Measurements from ENCODE around the gene PALLD. TPM values are rescaled to one million over a fixed set of nuclear protein-coding genes. Genes with fewer than 3 reads are reported as not detected.
A peak's percentile ranks its signal among the peaks of the same experiment; 100 is the strongest.

Gene PALLD
- total RNA-seq, 1 experiment from 2014 or later, result 50.0 TPM

DNA sequence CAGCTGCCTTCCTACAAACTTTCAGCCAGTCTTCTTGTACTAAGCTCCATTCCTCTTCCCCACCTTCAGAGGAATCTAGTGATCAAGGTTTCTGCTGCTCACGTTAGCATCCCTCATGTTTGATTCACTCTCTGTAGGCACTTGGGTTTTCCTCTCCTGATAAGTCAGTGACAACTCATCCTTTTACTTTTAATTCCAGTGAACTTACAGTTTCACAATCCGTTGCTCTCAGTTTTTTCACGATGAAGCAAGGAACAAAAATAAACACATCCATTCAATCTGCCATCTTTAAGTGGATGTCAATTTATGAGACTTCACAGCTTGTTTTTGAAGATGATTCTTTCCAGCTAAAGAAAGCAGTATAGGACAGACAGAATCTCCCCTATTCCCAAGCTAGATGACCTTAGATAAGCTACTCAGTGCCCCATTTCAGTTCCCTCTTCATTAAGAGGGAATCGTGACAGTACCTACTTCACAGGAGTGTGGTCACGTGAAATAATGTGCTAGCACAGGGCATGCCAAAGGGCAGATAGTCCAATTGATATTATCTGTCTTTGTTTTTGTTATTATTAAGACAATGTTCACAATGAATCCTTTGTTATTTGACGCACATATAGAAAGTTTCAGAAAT is 234.3 kb downstream of the PALLD start:
- peak; percentile 4 for DNase-seq (ENCODE audit: low read depth)

DNA sequence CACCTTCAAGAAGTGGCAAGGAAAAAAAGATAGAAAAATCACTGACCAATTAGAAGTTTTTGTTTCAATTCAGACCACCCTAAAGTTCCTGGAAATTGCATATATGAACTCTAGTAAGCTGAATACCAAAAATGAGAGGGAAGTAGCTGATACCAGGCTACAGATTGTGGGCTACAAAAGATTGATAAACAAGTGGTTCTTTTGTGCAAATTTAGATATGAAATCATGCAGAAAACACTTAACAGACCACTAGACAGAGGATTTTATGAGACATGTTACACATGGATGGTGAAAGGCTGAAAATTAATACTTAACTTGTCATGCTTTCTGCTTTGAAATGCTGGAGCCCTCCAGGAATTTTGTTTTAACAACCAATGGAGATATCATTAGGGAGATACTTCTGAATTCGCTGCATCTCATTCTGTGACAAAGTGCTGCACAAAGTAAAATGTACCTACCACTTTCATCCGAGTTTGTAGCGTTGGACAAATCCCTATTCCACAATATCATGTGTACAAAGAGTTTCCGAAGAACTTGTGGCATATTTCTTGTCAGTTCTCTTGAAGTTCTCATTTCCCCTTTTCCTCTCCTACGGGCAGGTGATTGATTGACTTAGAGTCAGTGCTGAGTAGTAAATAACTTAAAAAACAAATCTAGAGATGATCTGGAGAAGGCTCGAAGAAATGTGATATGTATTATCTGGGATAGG is 235.0 kb downstream of the PALLD start:
- no peak for DNase-seq (ENCODE audit: low read depth)

DNA sequence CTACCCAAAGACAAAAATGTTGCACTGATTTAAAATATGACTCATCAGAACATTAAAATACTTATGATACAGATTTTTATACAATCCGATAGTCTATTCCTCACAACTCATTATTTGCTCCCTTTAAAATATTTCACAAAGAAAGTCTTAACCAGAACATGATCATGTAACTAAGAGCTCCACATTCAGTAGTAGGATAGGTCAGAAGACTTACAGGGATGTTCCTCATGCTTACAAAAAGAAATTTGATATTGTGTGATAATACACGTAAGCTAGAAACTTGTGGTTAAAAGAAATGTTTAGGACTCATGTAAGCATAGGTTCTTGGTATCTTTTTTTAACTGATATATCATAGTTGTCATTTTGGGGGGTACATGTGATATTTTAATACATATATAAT is 235.9 kb downstream of the PALLD start:
- no peak for DNase-seq (ENCODE audit: low read depth)

DNA sequence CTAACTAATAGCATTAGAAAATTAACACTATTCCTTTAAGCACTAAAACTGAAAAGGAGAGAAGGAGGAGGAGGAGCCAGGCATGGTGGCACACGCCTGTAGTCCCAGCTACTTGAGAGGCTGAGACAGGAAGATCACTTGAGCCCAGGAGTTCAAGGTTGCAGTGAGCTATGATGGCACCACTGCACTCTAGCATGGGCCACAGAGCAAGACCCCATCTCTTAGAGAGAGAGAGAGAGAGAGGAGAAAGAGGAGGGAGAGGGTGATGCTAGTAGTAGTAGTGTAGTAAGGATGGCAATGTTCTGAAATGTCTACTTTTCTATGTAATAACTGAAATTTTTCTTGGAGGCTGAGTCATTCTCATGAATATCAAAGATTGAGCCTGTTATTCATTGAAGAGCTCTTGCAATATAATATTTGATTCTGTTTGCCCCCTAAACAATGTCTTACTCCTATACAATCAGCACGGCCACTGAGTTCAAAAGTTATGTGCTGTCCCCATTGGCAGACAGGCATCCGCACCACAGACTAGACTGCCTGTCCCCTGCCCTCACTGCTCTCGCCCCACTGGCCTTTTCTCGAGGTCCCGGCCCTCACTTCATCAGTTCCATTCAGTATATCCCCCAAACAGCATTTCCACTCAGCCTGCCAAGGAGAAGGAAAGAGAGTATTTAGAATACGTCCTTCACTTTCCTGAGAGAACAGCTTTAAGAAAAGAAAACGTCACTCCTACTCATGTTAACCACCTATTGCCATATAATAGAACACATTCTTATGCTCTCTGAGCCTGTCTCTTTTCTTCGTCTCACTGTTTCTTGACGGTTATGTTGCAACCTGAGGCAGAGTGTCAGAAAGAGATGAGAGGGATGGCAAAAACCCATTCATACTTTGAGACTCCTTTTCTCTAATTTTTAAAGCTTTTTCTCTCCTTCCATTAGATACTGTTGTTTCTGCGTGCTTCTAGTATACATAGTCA is 238.1 kb downstream of the PALLD start:
- DNase-seq (ENCODE audit: low read depth), result no peak

DNA sequence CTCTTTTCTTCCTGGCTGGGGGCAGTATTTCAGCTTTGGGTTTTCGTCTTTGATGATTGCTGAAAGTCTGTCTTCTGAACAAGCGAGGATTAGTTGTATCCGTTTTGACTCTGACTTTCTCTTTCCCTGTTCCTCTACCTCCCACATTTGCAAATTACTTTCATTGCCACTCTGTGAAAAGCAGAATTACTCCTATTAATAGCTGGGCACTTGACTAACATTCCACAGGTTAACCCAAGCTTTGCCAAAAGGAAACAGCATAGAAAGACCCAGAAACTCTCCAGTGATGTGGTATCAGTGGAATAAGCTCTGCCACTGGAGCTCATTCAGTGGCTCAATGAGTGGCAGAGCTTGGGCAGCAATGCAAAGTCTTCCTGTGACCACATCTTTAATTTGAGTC is 238.9 kb downstream of the PALLD start:
- DNase-seq (ENCODE audit: low read depth), result no peak

DNA sequence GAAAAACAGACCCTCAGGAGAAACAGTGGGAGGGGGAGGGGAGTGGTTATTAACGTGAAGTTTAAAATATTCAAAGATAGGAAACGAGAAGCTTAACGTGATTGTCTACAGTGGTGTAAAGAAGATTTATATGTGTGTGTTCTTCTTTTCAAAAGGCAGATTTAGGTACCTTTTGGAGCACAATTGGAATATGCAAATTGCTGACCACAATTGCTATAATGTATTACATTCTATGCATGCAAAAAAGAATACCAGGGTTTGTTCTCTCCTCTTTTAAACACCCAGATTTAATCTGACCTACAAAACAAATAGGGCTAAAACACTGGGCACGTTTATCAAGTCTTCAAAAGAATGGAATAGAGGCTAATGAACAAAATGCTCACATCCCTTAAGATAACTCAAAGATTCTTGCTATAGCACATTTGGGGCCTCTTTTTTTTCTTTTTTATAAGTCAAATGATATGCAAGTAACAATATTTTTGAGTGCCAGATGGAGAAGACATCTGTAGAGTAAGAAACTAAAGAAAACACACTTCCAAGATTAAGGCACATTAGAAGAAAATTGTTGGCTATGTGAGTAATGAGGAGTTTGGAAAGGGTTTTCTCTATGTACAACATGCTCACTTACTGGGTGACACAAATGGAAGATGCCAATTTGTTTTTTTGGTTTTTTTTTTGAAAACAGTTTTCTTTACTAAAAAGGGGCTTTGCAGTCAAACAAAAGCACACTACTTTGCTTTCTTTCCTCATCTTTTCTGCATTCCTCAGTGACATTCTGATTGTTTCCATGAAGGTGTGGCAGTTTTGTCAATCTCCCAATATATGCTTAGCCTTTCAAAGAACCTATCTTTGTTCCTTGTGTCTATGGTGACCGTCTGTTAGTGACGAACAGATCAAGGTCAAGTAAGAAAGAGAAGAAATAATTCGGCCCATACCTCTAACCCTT is 240.3 kb downstream of the PALLD start:
- no peak for DNase-seq (ENCODE audit: low read depth)

DNA sequence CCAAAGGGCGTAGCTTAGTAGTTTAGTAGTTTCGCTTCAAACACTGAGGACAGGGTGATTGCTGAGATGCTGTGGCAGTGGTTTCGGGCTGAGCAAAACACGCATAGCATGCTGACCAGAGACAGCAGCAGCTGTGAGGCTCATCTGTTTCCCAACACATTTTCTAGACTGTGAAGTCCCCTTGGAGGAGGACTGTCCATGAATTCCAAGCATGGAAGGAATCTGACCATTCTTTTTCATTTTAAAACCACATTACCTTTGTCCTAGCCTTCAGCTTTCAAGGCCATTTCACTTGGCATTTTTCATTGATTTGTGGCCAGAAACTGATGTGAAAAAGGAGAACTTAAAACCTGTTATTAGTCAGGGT is 240.9 kb downstream of the PALLD start:
- no peak for DNase-seq (ENCODE audit: low read depth)

DNA sequence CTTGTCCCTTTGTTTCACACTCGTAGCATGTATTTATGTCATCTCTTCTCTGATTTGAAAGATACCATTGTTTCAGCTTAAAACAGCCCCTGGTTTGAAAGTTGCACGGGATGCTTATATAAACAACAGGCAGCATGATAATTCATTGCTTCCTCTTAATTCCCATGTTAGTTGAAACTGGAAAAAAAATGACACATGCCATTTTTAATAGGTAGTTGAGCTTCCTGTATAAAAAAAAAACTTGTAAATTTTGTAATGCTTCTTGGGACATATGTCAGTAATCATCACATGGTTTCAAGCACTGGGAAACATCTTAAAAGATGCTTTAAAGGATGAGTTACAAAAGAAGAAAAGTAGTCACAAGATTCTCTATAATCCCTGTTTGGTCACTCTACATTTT is 243.0 kb downstream of the PALLD start:
- DNase-seq (ENCODE audit: low read depth), result no peak

DNA sequence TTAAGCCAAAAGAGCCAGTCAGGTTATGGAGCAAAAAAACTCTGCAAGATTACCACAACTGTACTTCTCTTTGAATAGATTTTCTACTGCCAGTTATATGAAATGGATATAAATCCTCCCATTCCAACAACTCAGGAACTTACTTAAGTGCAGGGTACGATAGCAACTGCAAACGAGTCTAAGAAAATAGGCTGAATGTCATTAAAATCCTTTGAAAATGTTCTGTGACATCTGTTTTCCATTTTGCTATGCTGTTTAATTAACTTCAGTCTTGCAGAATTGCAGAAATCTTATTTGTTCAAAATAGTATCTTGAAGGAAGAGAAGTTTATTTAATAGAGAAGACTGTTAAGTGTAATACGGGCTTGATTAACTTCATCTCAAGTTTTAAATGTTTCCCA is 243.8 kb downstream of the PALLD start:
- DNase-seq (ENCODE audit: low read depth), result no peak

DNA sequence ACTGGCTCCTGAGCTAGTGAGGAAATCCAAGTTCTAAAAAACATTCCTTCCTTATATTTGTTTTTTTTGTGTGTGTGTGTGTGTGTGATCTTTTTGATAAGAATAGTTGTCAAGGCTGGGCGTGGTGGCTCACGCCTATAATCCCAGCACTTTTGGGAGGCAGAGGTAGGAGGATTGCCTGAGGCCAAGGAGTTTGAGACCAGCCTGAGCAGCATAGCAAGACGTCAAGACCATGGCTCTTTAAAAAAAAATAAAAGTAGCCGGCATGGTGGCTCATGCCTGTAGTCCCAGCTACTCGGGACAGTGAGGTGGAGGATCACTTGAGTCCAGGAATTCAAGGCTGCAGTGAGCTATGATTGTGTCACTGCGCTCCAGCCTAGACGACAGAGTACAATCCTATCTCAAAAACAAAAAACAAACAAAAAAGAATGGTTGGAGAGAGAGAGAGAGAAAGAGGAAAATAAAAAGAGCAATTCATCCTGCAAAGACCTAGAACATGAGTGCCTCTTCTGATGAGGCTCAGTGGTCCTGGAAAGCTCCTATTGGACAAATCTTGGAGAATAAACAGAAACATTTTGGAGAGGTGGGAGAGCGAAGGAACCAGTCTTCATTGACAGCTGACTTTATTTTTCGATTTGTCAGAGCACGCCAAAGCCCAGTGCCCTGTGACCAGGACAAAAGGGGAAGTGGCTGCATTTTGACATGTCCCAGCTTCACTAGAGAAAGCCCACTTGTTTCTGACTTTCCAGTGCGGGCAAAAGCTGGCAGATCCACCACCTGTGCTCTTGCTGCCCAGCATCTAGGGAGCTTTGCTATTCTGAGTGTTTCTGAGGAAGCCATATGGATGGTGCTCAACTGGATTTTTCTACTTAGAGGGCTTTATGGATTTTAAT is 244.7 kb downstream of the PALLD start:
- no peak for DNase-seq (ENCODE audit: low read depth)

DNA sequence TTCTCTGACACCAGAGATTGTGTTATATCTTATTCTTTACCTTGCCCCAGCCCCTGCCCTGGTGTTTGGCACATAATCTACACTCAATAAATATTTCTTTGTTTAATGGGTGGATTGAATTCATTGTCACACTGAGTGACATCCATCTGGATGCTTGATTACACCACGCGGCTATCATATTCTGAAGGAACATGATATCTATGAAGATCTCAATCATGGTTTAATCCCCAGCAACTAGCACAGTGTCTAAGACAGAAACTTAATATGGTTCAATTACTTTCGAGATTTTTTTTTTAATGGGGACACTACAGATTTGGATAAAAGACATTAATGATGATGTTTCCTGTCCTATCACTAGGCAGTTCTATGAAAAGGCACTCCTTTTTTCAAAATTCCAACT is 246.3 kb downstream of the PALLD start:
- DNase-seq (ENCODE audit: low read depth), result no peak

DNA sequence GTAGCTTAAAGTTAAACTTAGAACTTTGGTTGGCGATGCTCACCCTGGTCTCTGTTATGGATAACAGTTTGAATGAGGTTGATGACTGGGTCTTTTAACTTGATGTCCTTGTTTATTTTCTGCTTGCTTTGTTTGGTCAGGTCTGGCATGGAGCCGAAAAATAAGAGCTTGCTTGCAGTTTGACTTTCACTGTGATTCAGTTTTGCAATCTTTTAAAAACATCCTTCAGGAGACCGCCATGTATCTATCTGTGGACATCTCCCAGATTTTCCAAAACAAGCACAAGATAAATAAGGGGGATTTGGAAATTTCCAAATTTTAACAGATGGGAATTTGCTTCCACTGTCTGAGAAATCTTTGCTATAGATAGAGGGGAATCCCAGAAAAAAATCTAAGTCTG is 246.7 kb downstream of the PALLD start:
- no peak for DNase-seq (ENCODE audit: low read depth)

DNA sequence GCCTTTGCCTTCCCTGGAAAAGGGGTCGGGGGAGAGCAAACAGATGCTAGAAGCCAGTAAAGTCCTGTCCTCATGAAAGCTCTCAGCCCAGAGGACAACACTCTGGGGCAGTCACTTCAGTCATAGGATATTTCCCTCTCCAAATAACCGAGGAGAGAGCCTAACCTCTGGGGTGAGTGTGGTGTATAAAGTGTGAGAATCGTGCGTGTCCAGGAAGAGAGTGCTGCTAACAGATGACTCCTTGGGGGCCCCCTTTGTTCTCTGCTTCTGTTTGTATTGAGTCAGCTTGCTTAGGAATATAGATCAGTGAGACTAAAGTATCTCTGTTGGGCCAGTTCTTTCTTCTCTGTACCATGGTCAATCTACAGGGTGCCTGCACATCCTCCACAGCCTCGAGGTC is 247.2 kb downstream of the PALLD start:
- DNase-seq (ENCODE audit: low read depth), result no peak

DNA sequence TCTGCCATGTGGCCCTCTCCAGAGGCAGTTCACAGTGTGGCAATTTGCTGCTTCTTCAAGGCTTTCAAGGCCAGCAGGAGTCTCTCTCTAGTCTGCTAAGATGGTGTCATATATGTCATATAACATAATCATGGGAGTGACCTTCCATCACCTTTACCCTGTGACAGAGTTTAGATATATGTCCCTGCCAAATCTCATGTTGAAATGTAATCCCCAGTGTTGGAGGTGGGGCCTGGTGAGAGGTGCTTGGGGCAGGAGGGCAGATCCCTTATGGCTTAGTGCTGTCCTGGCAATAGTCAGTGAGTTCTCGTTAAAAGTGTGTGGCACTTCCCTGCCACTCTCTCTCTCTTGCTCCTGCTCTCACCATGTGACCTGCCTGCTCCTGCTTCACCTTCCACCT is 252.0 kb downstream of the PALLD start:
- DNase-seq (ENCODE audit: low read depth), result no peak

DNA sequence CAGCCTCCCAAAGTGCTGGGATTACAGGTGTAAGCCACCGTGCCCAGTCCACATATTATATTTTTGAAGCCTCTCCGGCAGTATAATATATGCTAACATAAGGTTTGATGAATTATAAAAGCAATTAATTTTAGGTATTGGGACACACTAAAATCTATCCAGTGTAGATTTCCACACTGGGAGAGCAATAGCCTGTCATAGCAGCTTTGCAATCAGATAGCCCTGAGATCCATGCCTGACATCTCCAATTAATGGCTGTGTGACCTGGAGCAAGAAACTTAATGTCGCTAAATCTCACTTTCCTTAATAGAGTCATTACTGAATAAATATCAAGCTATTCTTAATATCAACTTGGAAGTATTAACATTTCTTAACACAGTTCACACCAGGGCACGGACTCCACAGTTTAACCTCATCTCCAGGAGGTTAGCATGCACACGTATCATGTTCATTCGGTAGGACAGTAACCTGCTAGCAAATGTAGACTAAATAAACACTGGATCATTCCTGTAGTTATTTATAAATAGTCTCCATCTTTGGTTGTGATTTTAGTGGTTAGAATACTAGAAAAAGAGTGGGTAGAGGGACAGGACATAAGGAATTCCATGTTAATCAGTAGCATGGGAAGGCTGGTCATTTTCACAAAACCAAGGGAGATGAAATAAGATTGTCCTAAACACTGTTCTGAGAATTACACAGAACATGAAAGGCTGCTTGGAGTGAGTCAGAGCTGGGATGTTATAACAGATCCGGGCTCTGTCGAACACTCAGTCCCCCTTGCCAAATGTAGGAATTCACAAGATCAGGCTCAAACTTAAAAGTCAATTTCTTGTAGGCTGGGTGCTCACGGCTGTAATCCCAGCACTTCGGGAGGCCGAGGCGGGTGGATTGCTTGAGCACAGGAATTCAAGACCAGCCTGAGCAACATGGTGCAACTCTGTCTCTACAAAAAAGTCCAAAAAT is 254.7 kb downstream of the PALLD start:
- no peak for DNase-seq (ENCODE audit: low read depth)

DNA sequence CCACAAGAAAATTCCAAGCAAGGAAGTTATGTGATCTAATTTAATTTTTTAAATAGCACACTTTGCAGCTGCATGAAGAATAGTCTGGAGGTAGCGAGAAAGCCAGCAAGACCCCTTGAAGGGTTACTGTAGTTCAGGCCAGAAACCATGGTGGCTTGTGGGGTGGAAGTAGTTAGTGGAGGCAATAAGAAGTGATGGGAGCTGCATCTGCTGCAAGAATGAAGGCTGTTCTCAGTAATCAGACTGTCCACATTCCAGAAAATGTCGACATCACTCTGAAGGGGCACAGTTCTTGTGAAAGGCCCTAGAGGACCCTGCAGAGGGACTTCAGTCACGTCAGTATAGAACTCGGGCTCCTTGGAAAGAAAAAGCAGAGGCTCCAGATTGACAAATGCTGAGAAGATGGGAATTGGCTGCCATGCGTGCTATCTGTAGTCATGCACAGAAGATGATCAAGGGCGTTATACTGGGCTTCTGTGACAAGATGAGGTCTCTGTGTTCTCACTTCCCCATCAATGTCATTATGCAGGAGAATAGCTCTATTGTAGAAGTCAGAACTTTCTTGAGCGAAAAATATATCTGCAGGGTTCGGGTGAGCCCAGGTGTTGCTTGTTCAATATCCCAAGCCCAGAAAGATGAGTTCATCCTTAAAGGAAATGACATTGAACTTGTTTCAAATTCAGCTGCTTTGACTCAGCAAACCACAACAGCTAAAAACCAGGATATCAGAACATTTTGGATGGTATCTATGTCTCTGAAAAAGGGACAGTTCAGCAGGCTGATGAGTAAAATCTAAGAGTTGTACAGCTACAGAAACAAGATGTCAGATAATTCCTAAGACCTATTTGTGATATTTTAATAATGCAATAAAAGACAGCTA is 259.0 kb downstream of the PALLD start:
- DNase-seq (ENCODE audit: low read depth), result no peak

DNA sequence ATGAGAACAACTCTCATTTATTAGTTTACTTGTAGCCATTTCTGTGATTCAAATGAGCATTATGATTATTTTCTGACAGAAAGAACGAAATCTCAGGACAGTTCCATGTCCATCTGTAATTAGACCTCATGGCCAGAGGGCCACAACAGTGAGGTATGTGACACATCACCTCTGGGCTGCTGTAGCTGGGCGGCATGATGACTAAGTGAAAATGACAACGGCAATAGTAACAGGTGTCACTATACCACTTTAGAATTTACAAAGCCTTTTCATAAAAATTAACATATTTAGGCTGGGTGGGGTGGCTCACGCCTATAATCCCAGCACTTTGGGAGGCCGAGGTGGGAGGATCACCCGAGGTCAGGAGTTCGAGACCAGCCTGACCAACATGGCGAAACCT is 260.6 kb downstream of the PALLD start:
- DNase-seq (ENCODE audit: low read depth), result no peak

DNA sequence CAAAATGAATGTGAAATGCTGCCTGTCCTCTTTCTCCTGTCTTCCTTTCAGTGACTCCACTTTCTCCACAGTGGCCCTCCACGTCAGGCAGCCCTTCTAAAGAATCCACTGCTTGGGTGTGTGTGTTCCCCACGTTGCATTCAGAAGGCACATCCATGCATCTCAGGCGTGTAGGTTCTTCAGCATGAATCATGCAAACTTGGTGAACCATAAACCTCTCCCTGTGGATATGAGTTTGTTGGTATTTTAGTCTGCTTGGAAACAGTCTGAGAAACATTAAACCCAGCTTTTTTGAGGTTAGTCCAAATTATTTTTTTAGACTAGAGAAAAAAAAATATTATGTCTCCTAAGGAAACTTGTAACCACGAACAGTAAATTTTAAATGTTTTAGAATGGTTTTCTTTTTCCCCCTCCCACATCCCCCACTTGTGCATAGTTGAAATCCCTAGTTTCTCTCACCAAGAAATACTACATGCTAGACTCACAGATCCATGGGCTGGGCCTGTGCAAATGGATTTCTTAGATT is 261.6 kb downstream of the PALLD start:
- peak; percentile 19 for DNase-seq (ENCODE audit: low read depth)
